ENCODE measurements around the gene CADPS2. TPM values are rescaled to one million over a fixed set of nuclear protein-coding genes. Genes with fewer than 3 reads are reported as not detected.

Gene CADPS2
- total and polyA plus RNA-seq, 2 of the 4 experiments (the other 2 are of a cell fraction), result 0.10 to 0.54 TPM

GRCh38 chr7:122919643-122920181, 33.5 kb upstream of the CADPS2 start:
- no peaks in the 10 kb centered on the region for H3K4me1 ChIP-seq (ENCODE audit: control insufficient read depth, insufficient read depth, low read length)
- in situ Hi-C loops (cut with MboI; ENCODE audit: low sequenced_read_pairs) (no loop called here), dilution Hi-C loops (cut with HindIII; ENCODE audit: low sequenced_read_pairs, unreplicated experiment) (no loop called here), intact Hi-C loops (cut with micrococcal nuclease) (no loop called here)
- no peak overlapping the region for H2AFZ ChIP-seq (replicated peaks; ENCODE audit: low read length, poor library complexity)
- H3K18ac ChIP-seq (ENCODE audit: low read depth, low read length), result no peak overlapping the region
- H3K36me3 ChIP-seq (ENCODE audit: control insufficient read depth, insufficient read depth, low read length), result no peaks in the 10 kb centered on the region
- TF ChIP-seq RFX5 (IDR thresholded peaks at IDR 0.05; ENCODE audit: low read depth, low read length), result no peak
- TF ChIP-seq FOS (IDR thresholded peaks at IDR 0.05; ENCODE audit: low read depth, low read length), result no peak
- H4K20me1 ChIP-seq (ENCODE audit: insufficient read depth, low read length), result no peaks in the 10 kb centered on the region
- H3K27me3 ChIP-seq (ENCODE audit: control insufficient read depth, insufficient read depth, low read length), result no peaks in the 10 kb centered on the region
- no peak overlapping the region for H2AK5ac ChIP-seq (ENCODE audit: low read depth, low read length)
- no peaks in the 10 kb centered on the region for H3K79me1 ChIP-seq (ENCODE audit: low read depth in 1 of 2, low read length in 2 of 2)
- no peak overlapping the region for H3K9ac ChIP-seq (ENCODE audit: low read depth, low read length)
- no peak overlapping the region for H2BK15ac ChIP-seq (ENCODE audit: low read depth, low read length)
- ChIA-PET POLR2A (ENCODE audit: unreplicated experiment) (no interaction called here), CTCF (no interaction called here)
- H4K91ac ChIP-seq (ENCODE audit: insufficient read depth, low read depth, low read length), result no peak overlapping the region
- no peak overlapping the region for H2BK20ac ChIP-seq (ENCODE audit: low read depth, low read length)
- no peak overlapping the region for H4K5ac ChIP-seq (ENCODE audit: low read depth, low read length)
- BruUV-seq (replicated peaks), result no TSS peak
- no peak overlapping the region for H3K4me2 ChIP-seq (ENCODE audit: low read depth, low read length)
- no peak overlapping the region for H3K14ac ChIP-seq (replicated peaks; ENCODE audit: low read depth, low read length)
- no peak overlapping the region for H4K8ac ChIP-seq (ENCODE audit: low read depth in 2 of 2, low read length in 2 of 2)
- no peak overlapping the region for H3K27ac ChIP-seq (ENCODE audit: insufficient read depth, low read length)
- H3K23ac ChIP-seq (ENCODE audit: low read depth, low read length), result no peak overlapping the region
- H3K4ac ChIP-seq (ENCODE audit: low read depth, low read length), result no peak overlapping the region
- no peak overlapping the region for H2AK9ac ChIP-seq (replicated peaks; ENCODE audit: low read depth, low read length, poor library complexity)
- DNase-seq (no peak), ATAC-seq (ENCODE audit: low read depth) (no peak)
- no peak overlapping the region for H3K56ac ChIP-seq (ENCODE audit: extremely low read depth, insufficient read depth, low read length)
- no peak overlapping the region for H2BK120ac ChIP-seq (ENCODE audit: low read depth, low read length)
- no peaks in the 10 kb centered on the region for H3K9me1 ChIP-seq (ENCODE audit: insufficient read depth, low read length)
- H2BK5ac ChIP-seq (ENCODE audit: low read depth, low read length, poor library complexity, severe bottlenecking), result no peak overlapping the region
- no peak overlapping the region for H3K4me3 ChIP-seq (ENCODE audit: insufficient read depth, low read depth, low read length)
- H3K9me3 ChIP-seq (ENCODE audit: control insufficient read depth, insufficient read depth, low read length), result peaks cover 2% of the 10 kb centered on the region; the same call in 1 of the 2 replicates
